Tibial nerve (tissue), 3 donors: ENCODE data around the gene FAM78B.

ENCODE experiments used
- CTCF ChIP-seq, 5 experiments: fragments of 200-600 bp in 3 of 5; fragments of 450-650 bp in 2 of 5; sonication (generic) in 3 of 5; IDR thresholded peaks; one replicate each; pipeline ENCODE4 v1.5.1; 2016 to 2019; ENCODE audit warnings: antibody characterized with exemption in 5 of 5, mild to moderate bottlenecking in 3 of 5, moderate library complexity in 2 of 5
- POLR2A ChIP-seq, 2 donors: fragments of 450-650 bp; IDR thresholded peaks; one replicate each; pipeline ENCODE4 v1.6.1; 2017; ENCODE audit warnings: antibody characterized with exemption in 2 of 2, mild to moderate bottlenecking in 2 of 2, moderate library complexity in 2 of 2

- TF ChIP-seq POLR2A (IDR thresholded peaks at IDR 0.05) (no peak), CTCF (IDR thresholded peaks at IDR 0.05) (no peak)
Measured at GRCh38 chr1:166159656-166160055, 7.1 kb downstream of the FAM78B start.
